HepG2 (cell line): ENCODE results near the gene TTC31. TPM values are rescaled to one million over a fixed set of nuclear protein-coding genes. Genes with fewer than 3 reads are reported as not detected.

Source experiments
- DNMT1 ChIP-seq: sonication (generic); formaldehyde crosslinking; IDR thresholded peaks from 2 replicates; pipeline ENCODE4 v1.5.1; 2020; ENCODE audit warnings: mild to moderate bottlenecking, missing genetic modification reagents
- GFI1 ChIP-seq: sonication (generic); formaldehyde crosslinking; IDR thresholded peaks from 2 replicates; pipeline ENCODE4 v1.5.0; 2020; ENCODE audit warnings: missing genetic modification reagents, mild to moderate bottlenecking, borderline replicate concordance
- HHEX ChIP-seq: IDR thresholded peaks from 2 replicates; pipeline ENCODE4 v1.6.1; 2016; ENCODE audit warnings: control low read depth
- HOXA5 ChIP-seq: sonication (generic); formaldehyde crosslinking; IDR thresholded peaks from 2 replicates; pipeline ENCODE4 v1.4.0; 2020; ENCODE audit warnings: missing genetic modification reagents
- IKZF1 ChIP-seq: fragments of 450-650 bp; IDR thresholded peaks from 2 replicates; pipeline ENCODE4 v1.7.1; 2016
- NR3C1 ChIP-seq: sonication (generic); formaldehyde crosslinking; IDR thresholded peaks from 2 replicates; pipeline ENCODE4 v1.4.0; 2020; ENCODE audit warnings: missing genetic modification reagents
- POLR2G ChIP-seq: fragments of 200-400 bp; formaldehyde crosslinking; IDR thresholded peaks from 2 replicates; pipeline ENCODE4 v1.6.1; 2018; ENCODE audit warnings: mild to moderate bottlenecking, low read depth, low read length, moderate library complexity
- SIN3B ChIP-seq: fragments of 150-350 bp; IDR thresholded peaks from 2 replicates; pipeline ENCODE4 v1.6.1; 2014; ENCODE audit warnings: low read length
- SIX1 ChIP-seq: sonication (generic); formaldehyde crosslinking; IDR thresholded peaks from 2 replicates; pipeline ENCODE4 v1.4.0; 2020; ENCODE audit warnings: missing genetic modification reagents, borderline replicate concordance
- SMAD9 ChIP-seq: sonication (generic); formaldehyde crosslinking; IDR thresholded peaks from 2 replicates; pipeline ENCODE4 v1.5.1; 2020; ENCODE audit warnings: mild to moderate bottlenecking, missing genetic modification reagents
- SPEN ChIP-seq: sonication (generic); formaldehyde crosslinking; IDR thresholded peaks from 2 replicates; pipeline ENCODE4 v1.5.1; 2020; ENCODE audit warnings: low read depth, mild to moderate bottlenecking, missing genetic modification reagents
- YY1 ChIP-seq: IDR thresholded peaks from 2 replicates; pipeline ENCODE4 v1.6.1; 2011; ENCODE audit warnings: low read length, low read depth, moderate library complexity, mild to moderate bottlenecking; ENCODE audit not compliant: insufficient read depth, insufficient replicate concordance
- ZNF317 ChIP-seq: sonication (generic); formaldehyde crosslinking; IDR thresholded peaks from 2 replicates; pipeline ENCODE4 v1.5.0; 2020; ENCODE audit warnings: mild to moderate bottlenecking, missing genetic modification reagents
- ZNF383 ChIP-seq: sonication (generic); formaldehyde crosslinking; IDR thresholded peaks from 2 replicates; pipeline ENCODE4 v1.4.0; 2020; ENCODE audit warnings: missing genetic modification reagents, mild to moderate bottlenecking, borderline replicate concordance
- ZNF7 ChIP-seq: IDR thresholded peaks from 2 replicates; pipeline ENCODE4 v1.6.1; 2016; ENCODE audit warnings: missing biosample characterization, missing genetic modification reagents
- ZNF713 ChIP-seq: sonication (generic); formaldehyde crosslinking; IDR thresholded peaks from 2 replicates; pipeline ENCODE4 v1.4.0; 2020; ENCODE audit warnings: mild to moderate bottlenecking, missing genetic modification reagents
- polyA plus RNA-seq, 8 experiments: library from polyadenylated mRNA; depleted of rRNA in 3 of 8; stranded (reverse) in 7 of 8; unstranded in 1 of 8; fragments of >200 nt; fragmentation: Illumina TruSeq in 4 of 8; extraction: Trizol in 4 of 8; gene quantifications; 2 replicates each; pipeline versions ENCODE4 v1.2.1 to v1.2.3, GENCODE V29; 2011 to 2016; ENCODE audit warnings: low read depth in 4 of 8, missing spikeins in 1 of 8, mixed read lengths in 1 of 8; ENCODE audit not compliant: insufficient read depth in 1 of 8
- total RNA-seq, 5 experiments: library from RNA; depleted of rRNA; stranded (reverse); fragments of >200 nt; fragmentation: Illumina TruSeq; extraction: Trizol; gene quantifications; 2 replicates each; pipeline ENCODE4 v1.2.3, GENCODE V29; 2016; ENCODE audit warnings: low read depth in 1 of 5
- TF ChIP-seq, protein P1 (sequence below): sonication (generic); formaldehyde crosslinking; IDR thresholded peaks from 2 replicates; pipeline ENCODE4 v1.9.0; 2021; ENCODE audit warnings: mild to moderate bottlenecking, missing genetic modification reagents
- TF ChIP-seq, protein P2 (sequence below): sonication (generic); formaldehyde crosslinking; IDR thresholded peaks from 2 replicates; pipeline ENCODE4 v1.9.0; 2022; ENCODE audit warnings: low read depth, missing genetic modification reagents
- TF ChIP-seq, protein P3 (sequence below): sonication (generic); formaldehyde crosslinking; IDR thresholded peaks from 2 replicates; pipeline ENCODE4 v1.8.0; 2022; ENCODE audit warnings: missing genetic modification reagents, low read depth, mild to moderate bottlenecking, borderline replicate concordance

The TTC31 gene
- total and polyA plus RNA-seq, 2 of the 13 experiments (the other 11 are each of a cell fraction or from before 2014, with no cell fraction given), result 28.3 to 39.5 TPM

GRCh38 chr2:74454654-74455511 is 28.0 kb upstream of the TTC31 start, which contains the start of gene INO80B (continued):
- TF ChIP-seq, protein P1, sequence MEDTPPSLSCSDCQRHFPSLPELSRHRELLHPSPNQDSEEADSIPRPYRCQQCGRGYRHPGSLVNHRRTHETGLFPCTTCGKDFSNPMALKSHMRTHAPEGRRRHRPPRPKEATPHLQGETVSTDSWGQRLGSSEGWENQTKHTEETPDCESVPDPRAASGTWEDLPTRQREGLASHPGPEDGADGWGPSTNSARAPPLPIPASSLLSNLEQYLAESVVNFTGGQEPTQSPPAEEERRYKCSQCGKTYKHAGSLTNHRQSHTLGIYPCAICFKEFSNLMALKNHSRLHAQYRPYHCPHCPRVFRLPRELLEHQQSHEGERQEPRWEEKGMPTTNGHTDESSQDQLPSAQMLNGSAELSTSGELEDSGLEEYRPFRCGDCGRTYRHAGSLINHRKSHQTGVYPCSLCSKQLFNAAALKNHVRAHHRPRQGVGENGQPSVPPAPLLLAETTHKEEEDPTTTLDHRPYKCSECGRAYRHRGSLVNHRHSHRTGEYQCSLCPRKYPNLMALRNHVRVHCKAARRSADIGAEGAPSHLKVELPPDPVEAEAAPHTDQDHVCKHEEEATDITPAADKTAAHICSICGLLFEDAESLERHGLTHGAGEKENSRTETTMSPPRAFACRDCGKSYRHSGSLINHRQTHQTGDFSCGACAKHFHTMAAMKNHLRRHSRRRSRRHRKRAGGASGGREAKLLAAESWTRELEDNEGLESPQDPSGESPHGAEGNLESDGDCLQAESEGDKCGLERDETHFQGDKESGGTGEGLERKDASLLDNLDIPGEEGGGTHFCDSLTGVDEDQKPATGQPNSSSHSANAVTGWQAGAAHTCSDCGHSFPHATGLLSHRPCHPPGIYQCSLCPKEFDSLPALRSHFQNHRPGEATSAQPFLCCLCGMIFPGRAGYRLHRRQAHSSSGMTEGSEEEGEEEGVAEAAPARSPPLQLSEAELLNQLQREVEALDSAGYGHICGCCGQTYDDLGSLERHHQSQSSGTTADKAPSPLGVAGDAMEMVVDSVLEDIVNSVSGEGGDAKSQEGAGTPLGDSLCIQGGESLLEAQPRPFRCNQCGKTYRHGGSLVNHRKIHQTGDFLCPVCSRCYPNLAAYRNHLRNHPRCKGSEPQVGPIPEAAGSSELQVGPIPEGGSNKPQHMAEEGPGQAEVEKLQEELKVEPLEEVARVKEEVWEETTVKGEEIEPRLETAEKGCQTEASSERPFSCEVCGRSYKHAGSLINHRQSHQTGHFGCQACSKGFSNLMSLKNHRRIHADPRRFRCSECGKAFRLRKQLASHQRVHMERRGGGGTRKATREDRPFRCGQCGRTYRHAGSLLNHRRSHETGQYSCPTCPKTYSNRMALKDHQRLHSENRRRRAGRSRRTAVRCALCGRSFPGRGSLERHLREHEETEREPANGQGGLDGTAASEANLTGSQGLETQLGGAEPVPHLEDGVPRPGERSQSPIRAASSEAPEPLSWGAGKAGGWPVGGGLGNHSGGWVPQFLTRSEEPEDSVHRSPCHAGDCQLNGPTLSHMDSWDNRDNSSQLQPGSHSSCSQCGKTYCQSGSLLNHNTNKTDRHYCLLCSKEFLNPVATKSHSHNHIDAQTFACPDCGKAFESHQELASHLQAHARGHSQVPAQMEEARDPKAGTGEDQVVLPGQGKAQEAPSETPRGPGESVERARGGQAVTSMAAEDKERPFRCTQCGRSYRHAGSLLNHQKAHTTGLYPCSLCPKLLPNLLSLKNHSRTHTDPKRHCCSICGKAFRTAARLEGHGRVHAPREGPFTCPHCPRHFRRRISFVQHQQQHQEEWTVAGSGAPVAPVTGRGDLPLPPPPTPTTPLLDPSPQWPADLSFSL, result no peak
- TF ChIP-seq, protein P2, sequence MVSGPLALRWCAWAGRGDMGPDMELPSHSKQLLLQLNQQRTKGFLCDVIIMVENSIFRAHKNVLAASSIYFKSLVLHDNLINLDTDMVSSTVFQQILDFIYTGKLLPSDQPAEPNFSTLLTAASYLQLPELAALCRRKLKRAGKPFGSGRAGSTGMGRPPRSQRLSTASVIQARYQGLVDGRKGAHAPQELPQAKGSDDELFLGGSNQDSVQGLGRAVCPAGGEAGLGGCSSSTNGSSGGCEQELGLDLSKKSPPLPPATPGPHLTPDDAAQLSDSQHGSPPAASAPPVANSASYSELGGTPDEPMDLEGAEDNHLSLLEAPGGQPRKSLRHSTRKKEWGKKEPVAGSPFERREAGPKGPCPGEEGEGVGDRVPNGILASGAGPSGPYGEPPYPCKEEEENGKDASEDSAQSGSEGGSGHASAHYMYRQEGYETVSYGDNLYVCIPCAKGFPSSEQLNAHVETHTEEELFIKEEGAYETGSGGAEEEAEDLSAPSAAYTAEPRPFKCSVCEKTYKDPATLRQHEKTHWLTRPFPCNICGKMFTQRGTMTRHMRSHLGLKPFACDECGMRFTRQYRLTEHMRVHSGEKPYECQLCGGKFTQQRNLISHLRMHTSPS (CRISPR knock-in tag), result no peak
- TF ChIP-seq ZNF383 (CRISPR knock-in tag), result no peak
- no peak for TF ChIP-seq NR3C1 (CRISPR knock-in tag)
- peak; percentile 36; the same call in 1 of the 2 replicates for TF ChIP-seq SMAD9 (CRISPR knock-in tag)
- TF ChIP-seq ZNF713, result 0 out of 2 replicates have a peak, but pooled peaks have one; percentile 75
- TF ChIP-seq POLR2G, result peak; percentile 76
- TF ChIP-seq YY1, result peak; percentile 100
- TF ChIP-seq ZNF7 (CRISPR knock-in tag), result peak; percentile 82; the same call in 1 of the 2 replicates
- TF ChIP-seq DNMT1, result peak; percentile 37; the same call in 1 of the 2 replicates
- peak; percentile 94 for TF ChIP-seq SIN3B
- TF ChIP-seq HHEX, result peak; percentile 42
- TF ChIP-seq SPEN (CRISPR knock-in tag), result peak; percentile 95
- peak; percentile 91; the same call in 1 of the 2 replicates for TF ChIP-seq HOXA5 (CRISPR knock-in tag)
- peak; percentile 76; the same call in 1 of the 2 replicates for TF ChIP-seq SIX1 (CRISPR knock-in tag)
- TF ChIP-seq ZNF317 (CRISPR knock-in tag), result peak; percentile 76
- TF ChIP-seq IKZF1, result no peak
- TF ChIP-seq, protein P3, sequence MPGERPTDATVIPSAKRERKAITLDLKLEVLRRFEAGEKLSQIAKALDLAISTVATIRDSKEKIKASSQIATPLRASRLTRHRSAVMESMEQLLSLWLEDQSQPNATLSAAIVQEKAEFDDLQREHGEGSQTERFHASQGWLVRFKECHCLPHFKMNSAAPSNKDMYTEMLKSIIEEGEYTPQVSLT, result no peak
- TF ChIP-seq GFI1 (CRISPR knock-in tag), result no peak
